ENCODE results near the gene ATP9A.
"Not testable (repeated sequence)": the region's sequence is repeated elsewhere in the genome, so short reads cannot be mapped to it uniquely, and the experiment has no call there.

Gene ATP9A

GRCh38 chr20:51767867-51768758, at the start of gene ATP9A:
ATP9A (minus strand) TSS chr20:51768390; CDS start chr20:51768369, 21 bp downstream.
- DNase-seq (ENCODE audit: low spot score): no peak

GRCh38 chr20:51816856-51817255, 48.7 kb upstream of the ATP9A start:
- DNase-seq (ENCODE audit: low spot score): not testable (repeated sequence)

GRCh38 chr20:51815383-51816076, 47.3 kb upstream of the ATP9A start:
- no peak for DNase-seq (ENCODE audit: low spot score)

- no peak for DNase-seq (ENCODE audit: low spot score)
Observed at GRCh38 chr20:51812861-51813260, 44.7 kb upstream of the ATP9A start.

- DNase-seq (ENCODE audit: low spot score): no peak
Observed at GRCh38 chr20:51811514-51812128, 43.4 kb upstream of the ATP9A start.

- DNase-seq (ENCODE audit: low spot score): no peak
Observed at GRCh38 chr20:51811042-51811355, 42.8 kb upstream of the ATP9A start.

- DNase-seq (ENCODE audit: low spot score): no peak
Observed at GRCh38 chr20:51810155-51811041, 42.2 kb upstream of the ATP9A start.

- no peak for DNase-seq (ENCODE audit: low spot score)
Observed at GRCh38 chr20:51807720-51808250, 39.6 kb upstream of the ATP9A start.

- no peak for DNase-seq (ENCODE audit: low spot score)
Observed at GRCh38 chr20:51804754-51805153, 36.6 kb upstream of the ATP9A start.

- peak; percentile 53 for DNase-seq (ENCODE audit: low spot score)
Observed at GRCh38 chr20:51803148-51803854, 35.1 kb upstream of the ATP9A start.

GRCh38 chr20:51802170-51802751, 34.1 kb upstream of the ATP9A start, which contains the start of gene SALL4:
SALL4 (minus strand) TSS chr20:51802521; CDS start chr20:51802408, 113 bp downstream.
- no peak for DNase-seq (ENCODE audit: low spot score)

- no peak for DNase-seq (ENCODE audit: low spot score)
Observed at GRCh38 chr20:51801823-51802123, 33.6 kb upstream of the ATP9A start.

GRCh38 chr20:51801122-51801822, 33.1 kb upstream of the ATP9A start:
- no peak for DNase-seq (ENCODE audit: low spot score)

- DNase-seq (ENCODE audit: low spot score): no peak
Observed at GRCh38 chr20:51800872-51801121, 32.6 kb upstream of the ATP9A start.

- DNase-seq (ENCODE audit: low spot score): peak; percentile 61
Observed at GRCh38 chr20:51800060-51800871, 32.1 kb upstream of the ATP9A start.

- no peak for DNase-seq (ENCODE audit: low spot score)
Observed at GRCh38 chr20:51799401-51799860, 31.2 kb upstream of the ATP9A start.

- DNase-seq (ENCODE audit: low spot score): no peak
Observed at GRCh38 chr20:51797357-51798025, 29.3 kb upstream of the ATP9A start.

- DNase-seq (ENCODE audit: low spot score): no peak
Observed at GRCh38 chr20:51796340-51796739, 28.1 kb upstream of the ATP9A start.

- DNase-seq (ENCODE audit: low spot score): no peak
Observed at GRCh38 chr20:51792960-51793359, 24.8 kb upstream of the ATP9A start.

Measured in LoVo (cell line).